Breast epithelium (tissue), 3 donors: ENCODE results near the gene MAT1A.

Experiments
- POLR2AphosphoS5 ChIP-seq, 3 donors: sonication (generic); formaldehyde crosslinking; IDR thresholded peaks; one replicate each; pipeline ENCODE4 v1.6.1; 2017; ENCODE audit warnings: antibody characterized with exemption in 3 of 3
- TF ChIP-seq, protein P1 (sequence below), 3 donors: fragments of 450-650 bp; IDR thresholded peaks; one replicate each; pipeline ENCODE4 v1.5.1; 2016 to 2017; ENCODE audit warnings: antibody characterized with exemption in 3 of 3, mild to moderate bottlenecking in 3 of 3, moderate library complexity in 3 of 3

DNA sequence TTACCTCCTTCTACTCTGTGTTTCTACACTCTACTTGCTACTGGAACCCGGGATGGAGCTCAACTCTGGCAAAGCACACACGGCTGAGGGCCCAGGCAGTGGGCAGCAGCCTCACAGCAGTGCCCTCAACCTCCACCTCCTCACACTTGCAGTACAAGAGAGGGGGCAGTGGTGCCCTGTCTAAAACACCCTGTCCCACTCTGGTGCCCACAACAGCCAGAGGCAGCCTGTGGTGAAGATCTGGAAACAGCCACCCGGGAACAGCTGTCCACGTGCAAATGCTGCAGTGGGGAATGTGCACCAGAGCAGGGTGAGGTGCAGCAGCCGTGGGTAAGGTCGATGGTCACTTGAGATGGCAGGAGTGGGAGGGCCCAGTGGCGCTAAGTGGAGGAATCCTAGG, 13.7 kb downstream of the MAT1A start:
- TF ChIP-seq, protein P1, sequence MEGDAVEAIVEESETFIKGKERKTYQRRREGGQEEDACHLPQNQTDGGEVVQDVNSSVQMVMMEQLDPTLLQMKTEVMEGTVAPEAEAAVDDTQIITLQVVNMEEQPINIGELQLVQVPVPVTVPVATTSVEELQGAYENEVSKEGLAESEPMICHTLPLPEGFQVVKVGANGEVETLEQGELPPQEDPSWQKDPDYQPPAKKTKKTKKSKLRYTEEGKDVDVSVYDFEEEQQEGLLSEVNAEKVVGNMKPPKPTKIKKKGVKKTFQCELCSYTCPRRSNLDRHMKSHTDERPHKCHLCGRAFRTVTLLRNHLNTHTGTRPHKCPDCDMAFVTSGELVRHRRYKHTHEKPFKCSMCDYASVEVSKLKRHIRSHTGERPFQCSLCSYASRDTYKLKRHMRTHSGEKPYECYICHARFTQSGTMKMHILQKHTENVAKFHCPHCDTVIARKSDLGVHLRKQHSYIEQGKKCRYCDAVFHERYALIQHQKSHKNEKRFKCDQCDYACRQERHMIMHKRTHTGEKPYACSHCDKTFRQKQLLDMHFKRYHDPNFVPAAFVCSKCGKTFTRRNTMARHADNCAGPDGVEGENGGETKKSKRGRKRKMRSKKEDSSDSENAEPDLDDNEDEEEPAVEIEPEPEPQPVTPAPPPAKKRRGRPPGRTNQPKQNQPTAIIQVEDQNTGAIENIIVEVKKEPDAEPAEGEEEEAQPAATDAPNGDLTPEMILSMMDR (IDR thresholded peaks at IDR 0.05): no peak
- TF ChIP-seq POLR2AphosphoS5 (IDR thresholded peaks at IDR 0.05): no peak
